HG03025 (cell line): ENCODE measurements around the gene RBM28.

Source experiments
- ATAC-seq: cut with Tn5 transposase; IDR thresholded peaks from one replicate; pipeline ENCODE4 v1.9.1; 2021; ENCODE audit warnings: mild to moderate bottlenecking, moderate library complexity; ENCODE audit not compliant: unreplicated experiment, low FRiP score

RBM28 gene

DNA sequence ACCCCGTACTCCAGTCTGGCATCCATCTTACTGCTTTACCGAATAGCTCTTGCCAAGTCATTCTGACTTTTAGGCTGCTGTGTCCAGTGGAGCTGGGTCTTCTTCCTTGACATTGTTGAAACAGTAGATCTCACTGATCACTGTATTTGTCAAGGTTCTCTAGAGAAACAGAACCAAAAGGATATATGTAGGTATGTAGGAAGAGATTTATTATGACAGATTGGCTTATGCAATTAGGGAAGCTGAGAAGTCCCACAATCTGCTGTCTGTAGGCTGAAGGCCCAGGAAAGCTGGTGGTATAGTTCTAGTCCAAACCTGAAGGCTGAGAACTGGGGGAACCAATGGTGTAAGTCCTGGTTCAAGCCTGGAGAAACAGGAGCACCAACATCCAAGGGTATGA, 29.9 kb upstream of the RBM28 start:
- ATAC-seq, result no peak

DNA sequence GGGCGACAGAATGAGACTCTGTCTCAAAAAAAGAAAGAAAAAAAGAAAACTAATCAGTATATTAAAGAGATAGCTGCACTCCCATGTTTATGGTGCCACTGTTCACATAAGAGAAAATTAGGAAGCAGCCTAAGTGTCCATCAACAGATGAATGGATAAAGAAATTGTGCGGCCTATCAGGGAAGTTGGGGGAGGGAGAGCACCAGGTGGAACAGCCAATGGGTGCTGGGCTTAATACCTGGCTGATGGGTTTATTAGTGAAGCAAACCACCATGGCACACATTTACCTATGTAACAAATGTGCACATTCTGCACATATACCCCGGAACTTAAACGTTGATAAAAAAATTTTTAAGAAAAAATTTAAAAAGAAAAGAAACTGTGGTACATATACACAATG, 26.8 kb upstream of the RBM28 start:
- no peak for ATAC-seq

DNA sequence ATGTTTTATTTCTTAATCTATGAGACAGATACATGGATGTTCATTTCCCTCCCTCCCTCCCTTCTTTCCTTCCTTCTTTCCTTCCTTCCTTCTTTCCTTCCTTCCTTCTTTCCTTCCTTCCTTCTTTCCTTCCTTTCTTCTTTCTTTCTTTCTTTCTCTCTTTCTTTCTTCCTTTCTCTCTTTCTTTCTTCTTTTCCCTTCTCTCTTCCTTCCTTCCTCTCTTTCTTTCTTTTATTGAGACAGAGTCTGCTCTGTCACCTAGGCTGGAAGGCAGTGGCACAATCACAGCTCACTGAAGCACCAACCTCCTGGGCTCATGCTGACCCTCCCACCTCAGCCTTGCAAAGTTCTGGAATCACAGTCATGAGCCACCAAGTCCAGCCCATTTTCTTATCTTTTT, 23.3 kb upstream of the RBM28 start:
- no peak for ATAC-seq

DNA sequence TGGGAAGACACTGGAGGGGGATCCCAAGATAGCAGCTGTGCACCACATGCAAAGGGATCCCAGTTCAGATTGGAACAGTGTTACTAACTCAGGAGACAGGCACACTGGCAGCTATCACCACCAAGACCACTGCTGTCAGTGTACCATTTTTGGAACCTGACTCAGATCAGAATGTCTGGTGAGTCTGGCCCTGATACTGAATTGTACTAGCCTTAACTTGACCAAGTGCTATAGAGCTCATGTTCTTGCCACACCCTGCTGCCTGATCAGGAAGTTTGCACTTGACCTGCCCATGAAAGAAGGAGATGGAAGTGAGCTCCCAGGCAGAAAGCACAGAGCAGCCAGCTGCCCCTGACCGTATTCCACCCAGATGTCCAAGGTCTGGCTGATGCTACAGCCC, 22.6 kb upstream of the RBM28 start:
- no peak for ATAC-seq

DNA sequence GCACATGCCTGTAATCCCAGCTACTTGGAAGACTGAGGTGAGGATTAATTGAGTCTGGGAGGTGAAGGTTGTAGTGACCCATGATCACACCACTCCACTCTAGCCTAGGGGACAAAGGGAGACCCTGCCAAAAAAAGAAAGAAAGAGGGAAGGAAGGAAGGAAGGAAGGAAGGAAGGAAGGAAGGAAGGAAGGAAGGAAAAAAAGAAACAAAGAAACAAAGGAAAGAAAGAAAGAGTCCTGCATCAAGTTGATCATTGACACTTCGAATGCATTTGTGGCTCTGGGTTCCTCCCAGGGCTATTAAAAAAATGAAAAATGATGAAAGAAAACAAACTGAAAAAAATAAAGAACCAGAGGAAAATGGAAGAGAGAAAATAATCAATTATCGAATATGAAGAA, 21.7 kb upstream of the RBM28 start:
- no peak for ATAC-seq

DNA sequence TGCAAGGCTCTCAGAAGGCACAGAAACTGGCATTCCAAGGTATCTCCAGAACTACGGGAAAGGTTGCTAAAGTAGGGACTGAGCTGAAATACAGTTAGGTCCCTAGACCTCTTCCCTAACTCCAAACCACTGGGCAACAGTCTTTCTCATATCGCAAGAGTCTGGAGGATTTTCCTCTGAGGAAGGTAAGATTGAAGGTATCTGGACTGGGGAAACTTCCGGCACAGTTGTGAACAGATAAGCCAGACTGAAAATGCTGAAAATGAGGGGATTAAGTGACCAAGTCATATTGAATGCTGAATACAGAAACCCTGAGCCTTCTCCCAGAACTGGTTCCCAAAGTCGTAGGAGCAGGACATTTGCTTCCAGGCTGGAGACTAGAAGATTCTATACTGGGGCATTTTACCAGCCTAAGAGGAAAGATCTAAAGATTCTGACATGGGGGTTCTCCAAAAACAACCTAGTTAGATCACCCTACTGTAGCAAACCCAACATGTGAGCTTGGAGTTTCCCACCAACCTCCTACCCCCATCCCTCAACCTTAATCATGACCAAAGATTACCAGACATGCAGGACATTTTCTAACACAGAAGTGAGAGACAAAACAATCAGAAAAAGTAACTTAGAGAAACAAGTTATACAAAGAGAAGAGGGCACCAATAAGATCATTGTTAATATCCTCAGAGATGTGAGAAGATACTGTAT, 20.6 kb upstream of the RBM28 start:
- no peak for ATAC-seq

DNA sequence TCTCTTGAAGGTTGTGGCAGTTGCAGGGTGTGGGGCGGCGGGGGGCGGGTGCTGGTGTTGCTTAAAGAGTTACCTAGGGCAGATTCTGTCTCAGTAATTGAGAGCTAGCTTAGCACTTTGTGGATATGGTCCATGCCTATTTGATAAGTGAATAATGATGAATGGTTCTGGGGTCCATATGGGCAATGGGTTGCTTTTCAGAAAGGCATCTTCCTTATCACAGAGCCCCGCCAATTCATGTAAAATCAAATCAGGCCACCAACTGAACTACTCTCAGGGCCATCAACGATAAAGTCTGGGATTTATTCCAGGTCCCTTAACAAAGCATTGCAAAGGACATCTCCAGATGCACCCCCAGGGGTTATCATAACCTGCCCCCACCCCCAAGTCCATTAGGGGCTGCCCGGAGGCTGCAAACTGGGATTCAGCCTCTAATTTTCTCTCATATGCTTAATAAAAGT, 19.6 kb upstream of the RBM28 start:
- ATAC-seq, result no peak

DNA sequence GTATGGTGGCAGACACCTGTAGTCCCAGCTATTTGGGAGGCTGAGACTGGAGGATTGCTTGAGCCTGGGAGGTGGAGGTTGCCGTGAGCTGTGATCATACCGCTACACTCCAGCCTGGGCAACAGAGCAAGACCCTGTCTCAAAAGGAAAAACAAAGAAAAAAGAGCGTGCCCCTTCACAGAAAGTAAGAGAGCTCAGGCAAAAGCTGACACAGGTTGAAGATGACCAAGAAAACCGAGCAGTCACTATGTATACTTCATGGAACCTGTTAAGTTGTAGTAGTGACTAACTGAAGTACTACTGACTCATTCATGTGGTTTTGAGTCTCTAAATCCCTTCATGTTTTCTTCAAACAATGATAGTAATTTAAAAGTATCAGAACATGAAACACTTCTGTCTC, 19.0 kb upstream of the RBM28 start:
- ATAC-seq, result no peak

DNA sequence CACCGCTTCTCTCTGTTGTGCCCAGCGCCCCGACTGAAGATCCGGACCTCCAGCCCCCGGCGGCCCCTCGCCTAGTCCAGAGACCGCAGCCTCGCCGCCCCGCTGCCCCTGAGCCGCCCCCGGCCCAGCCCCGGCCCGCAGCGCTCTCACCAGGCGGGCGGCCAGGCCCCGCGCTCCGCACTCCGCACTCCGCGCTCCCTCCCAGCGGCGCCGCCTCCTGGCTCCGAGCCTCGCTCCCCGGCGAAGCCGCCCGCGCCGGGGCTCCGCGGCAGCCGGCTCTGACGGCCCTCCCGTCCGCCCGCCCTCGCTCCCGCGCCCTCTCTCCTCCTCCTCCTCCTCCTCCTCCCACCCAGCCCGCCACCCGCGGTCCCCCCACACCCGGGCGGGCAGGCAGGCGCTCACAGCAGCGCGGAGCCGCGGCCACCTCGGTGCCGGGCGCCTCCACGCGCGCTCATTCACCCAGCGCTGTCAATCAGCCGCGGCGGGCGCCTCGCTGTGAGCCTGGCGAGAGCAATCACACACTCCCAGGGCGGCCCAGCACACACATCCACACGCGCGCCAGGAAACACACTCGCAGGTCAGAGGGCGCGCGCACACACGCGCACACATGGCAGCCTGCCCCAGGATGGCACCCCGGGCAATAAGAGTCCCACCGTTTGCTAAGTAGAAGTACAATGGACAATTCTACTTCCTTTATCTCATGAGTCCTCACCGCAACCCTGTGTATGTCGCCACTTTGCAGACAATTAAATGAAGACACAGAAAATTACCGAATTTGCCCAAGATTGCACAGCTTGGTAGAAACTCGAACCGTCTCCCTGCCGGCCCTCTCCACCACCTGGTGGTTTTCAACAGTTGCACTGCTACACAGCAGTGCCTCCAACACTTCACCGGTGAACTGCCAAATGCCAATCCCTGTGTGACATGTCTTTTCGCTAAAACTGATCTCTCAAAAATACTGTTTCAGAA, 18.0 kb upstream of the RBM28 start, which contains the start of gene PRRT4:
Gene PRRT4, minus strand, starts transcription at position 280 of the 969 bp plus-strand sequence.
- ATAC-seq, result no peak

DNA sequence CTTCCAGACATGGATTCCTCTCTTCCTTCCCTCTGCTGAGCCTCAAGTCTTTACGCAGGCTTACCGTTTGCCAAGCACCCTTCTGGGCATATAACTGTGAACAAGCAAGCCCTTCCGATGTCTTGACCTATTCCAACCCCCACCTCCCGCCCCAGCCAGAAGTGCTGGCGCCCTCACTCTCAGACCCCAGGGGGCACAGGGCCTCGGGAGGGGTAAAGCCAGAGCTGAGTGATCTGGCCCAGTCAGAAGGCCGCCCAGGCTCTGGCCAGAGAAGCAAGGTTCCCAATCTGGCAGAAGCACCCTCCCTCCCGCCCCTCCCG, 16.6 kb upstream of the RBM28 start:
- no peak for ATAC-seq

DNA sequence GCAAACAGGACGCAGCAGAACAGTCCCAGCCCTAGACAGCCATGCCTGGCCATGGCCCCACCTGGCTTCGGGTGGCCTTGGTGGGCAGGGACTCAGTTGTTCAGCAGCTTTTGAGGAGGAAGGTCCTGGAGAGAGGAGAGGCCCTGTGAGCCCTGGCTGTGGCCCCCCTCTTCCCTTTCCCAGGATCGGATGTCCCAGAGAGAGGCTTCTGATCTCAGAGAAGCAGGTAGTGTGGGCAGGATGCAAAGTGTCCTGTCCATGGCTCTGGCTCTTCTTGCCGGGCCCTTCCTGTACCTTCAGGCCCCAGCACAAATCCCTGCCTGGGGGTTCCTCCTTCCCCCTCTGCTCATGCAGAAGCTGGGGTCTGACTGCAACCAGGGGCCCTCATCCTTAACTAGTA, 16.2 kb upstream of the RBM28 start:
- ATAC-seq, result no peak

DNA sequence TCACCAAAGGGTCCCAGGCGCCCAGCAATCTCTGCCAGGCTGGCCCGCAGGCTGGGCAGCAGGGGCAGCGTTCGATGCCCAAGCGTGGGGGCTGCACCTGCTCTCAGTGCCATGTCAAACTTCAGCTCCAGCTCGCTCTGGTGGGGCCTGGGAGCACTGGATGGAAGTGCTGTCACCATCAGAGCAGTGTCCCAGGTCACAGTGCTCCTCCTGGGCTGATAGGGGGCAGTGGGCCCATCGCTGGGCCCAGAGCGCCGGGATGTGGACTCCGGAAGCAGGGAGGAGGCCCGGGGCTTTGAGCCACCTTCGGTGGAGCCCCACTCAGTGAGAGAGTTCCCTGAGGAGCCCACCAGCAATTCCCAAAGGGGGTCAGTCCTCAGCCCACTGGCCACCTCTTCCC, 15.6 kb upstream of the RBM28 start:
- ATAC-seq, result no peak

DNA sequence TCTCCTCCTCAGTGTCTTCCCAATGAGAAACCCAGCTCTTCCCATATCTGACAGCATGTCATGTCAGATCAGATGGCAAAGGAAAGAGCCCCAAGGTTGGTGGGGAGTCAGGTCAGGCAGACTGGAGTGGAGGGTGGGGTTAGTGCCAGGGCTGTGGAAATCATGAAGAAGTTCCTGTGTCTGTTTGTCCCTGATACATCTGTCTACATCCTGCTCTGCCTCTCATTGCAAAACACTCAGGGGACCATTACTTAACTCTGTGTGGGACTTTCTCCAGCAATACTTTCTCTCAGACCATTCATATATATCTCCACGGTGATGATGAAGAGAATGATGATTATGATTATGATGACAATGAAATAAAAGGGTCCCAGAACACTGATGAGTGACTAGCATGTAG, 14.5 kb upstream of the RBM28 start:
- ATAC-seq, result no peak

DNA sequence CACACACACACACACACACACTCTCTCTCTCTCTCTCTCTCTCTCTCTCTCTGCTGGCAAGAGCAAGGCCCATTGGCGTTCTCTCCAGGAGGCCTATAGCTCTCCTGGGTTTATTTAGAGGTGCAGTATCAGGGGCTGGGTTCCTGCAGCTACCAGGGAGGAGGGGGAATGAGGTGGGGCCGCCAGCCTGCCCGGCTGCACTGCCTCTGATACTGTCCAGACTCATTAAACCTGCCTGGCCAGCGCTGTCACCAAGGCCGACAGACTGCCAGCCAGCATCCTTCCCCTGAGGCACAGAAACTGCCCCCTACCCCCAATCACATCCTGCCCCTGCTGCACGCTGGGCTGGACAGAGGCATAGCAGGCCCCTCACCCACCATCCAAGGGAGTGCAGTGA, 13.5 kb upstream of the RBM28 start:
- ATAC-seq, result no peak

DNA sequence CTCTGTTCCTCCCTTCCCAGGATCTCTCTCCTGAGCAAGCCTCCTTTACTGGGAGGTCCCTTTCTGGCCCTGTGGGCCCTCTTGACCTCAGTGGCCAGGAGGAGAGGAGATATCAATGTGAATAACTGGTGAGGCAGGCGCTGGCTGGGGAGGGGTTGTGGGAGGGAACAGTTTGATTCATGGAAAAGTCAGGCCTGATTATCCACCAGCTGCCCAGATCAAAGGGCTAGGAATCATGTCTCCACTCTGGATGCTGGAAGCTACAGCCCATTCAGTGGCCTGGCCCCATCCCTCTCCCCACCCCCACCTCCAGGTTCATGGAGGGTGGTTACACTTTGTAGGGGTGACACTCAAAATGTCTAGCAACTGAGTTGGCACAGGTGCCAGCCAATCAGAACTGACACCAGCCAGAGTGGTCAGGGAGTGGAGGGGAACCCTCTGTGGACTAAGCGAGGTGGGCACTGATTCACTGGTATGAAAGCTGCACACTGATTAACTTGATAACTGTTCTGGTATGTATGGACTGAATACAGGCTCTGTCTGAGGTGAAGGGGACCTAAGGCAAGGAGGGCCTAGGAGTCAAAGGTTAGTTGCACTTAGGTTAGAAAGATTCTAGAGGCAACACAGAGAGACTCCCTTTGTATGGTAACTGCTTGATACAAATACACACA, 13.0 kb upstream of the RBM28 start:
- ATAC-seq, result no peak

DNA sequence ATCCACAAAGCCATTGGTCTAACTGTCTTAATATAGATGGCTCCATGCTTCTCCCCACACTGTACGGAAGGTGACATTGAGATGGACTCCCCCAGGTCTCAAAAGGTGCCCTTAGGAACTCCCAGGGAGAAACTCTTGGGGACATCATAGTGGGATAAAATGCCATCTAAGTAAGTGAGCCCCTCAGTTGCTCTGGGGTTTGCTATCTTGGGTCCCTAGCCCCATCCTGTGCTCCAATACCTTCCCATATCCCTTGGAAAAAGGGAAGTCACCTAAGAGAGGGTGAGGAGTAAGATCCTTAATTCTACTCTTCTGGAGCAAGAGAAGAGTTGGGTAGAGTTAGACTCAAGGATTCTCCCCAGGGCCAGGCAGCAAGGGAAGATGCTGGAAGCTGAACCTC, 9.9 kb upstream of the RBM28 start:
- ATAC-seq, result no peak

DNA sequence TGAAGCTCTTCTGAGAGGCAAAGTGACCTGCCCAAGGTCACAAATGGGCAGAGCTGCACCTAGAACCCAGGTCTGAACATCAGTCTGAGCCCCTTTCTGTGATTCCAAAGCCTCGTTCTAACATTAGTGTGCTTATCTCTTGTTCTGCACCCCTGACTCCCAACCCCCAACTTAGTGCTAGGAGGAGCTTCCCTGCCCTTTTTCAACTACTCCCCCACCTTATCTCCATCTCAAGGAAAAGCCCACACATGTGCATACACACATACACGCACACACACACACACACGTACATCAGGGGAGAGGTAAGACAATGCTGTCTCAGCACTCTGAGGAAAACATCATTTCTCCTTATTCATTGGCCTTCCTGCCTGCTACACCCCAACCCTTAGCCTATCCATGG, 9.5 kb upstream of the RBM28 start:
- ATAC-seq, result no peak

DNA sequence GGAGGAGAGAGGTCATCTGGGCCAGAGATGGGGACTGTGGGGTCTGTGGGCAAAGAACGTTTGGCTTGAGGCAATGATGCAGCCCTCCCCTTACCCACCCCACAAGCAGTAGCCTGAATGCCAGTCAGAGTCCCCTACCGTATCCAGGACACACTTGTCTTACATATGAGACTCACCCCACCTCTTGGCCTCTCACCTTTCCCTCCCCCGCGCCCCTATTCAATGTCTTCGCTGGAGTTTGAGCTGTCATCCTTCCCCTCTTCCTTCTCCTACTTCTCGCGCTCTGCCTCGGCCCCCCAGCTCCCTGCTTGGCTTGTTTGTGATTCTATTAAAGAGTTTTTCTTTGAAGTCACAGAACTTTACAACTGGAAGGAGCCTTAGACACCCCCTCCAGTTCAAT, 8.9 kb upstream of the RBM28 start:
- ATAC-seq, result no peak

DNA sequence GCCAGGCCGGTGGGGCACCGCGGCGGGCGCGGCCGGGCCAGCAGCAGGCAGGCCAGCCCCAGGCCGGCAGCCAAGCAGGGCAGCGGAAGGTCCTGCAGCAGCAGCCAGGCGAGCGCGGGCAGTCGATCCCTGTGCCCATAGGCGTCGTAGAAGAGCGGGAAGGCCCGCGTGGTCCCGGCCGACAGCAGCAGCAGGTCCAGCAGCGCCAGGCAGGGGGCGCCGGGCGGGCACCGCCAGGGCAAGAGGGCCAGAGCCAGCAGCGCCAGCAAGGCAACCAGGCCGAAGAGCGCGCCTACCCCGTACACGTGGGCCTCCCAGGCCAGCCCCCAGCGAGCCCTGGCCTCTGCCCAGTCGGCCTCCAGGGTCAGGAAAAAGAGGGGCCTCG, 8.4 kb upstream of the RBM28 start:
- no peak for ATAC-seq

DNA sequence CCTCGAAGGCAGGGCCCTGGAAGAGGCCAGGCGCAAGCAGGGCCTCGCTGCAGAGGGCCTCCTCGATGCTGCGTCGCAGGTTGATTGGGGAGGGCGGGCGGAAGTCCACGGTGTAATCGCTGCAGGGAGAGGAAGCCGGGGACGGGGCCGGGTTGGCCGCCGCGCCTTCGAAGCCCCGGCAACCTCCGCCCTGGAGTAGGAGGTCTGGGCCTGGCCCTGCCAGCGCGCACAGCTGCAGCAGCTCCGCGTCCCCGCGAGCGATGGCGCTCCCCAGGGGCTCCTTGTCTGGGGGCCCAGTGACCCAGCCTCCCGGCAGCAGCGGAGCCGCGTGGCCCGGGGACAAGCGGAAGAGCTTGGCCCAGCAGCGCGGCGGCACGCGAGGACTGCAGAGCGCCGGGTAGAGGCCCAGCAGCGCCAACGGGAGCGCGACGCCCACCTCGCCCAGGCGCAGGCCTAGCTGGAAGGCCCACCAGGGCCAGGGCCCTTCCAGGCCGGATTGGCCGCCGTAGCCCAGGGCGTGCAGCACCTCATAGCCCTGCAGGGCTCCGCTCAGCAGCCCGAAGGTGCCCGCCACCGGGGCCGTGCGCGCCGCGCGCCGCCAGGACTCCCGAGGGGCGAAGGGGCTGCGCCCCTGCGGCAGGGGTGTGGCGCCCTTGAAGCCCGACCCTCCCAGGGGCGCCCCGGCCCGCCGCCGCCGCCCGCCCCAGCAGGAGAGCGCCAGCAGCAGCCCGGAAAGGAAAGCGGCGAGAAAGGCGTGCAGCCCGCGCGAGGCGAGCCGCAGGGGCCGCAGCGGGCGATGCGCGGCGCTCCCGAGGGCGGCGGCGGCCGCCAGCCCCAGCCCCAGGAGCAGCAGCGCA, 7.8 kb upstream of the RBM28 start:
- ATAC-seq, result no peak
